ENCODE results near the gene AJUBA.

DNA sequence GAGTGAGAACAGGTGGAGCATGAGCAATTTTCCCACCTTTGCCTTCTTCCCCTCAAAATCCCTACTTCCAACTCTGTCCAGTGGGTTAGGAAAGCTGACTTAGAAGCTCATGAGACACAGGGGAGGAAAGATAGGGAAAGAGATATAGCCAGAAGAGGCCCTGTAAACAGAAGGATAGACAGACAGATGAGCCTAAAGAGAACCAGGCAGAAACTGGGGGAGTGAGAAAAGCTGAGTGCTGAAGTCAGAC is 5.0 kb downstream of the AJUBA start:
- no peak for TF ChIP-seq POLR2A (IDR thresholded peaks at IDR 0.05)
- TF ChIP-seq, protein P1, sequence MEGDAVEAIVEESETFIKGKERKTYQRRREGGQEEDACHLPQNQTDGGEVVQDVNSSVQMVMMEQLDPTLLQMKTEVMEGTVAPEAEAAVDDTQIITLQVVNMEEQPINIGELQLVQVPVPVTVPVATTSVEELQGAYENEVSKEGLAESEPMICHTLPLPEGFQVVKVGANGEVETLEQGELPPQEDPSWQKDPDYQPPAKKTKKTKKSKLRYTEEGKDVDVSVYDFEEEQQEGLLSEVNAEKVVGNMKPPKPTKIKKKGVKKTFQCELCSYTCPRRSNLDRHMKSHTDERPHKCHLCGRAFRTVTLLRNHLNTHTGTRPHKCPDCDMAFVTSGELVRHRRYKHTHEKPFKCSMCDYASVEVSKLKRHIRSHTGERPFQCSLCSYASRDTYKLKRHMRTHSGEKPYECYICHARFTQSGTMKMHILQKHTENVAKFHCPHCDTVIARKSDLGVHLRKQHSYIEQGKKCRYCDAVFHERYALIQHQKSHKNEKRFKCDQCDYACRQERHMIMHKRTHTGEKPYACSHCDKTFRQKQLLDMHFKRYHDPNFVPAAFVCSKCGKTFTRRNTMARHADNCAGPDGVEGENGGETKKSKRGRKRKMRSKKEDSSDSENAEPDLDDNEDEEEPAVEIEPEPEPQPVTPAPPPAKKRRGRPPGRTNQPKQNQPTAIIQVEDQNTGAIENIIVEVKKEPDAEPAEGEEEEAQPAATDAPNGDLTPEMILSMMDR (IDR thresholded peaks at IDR 0.05): no peak
